CD14-positive monocyte (primary cell): ENCODE measurements around the gene EBI3. TPM values are rescaled to one million over a fixed set of nuclear protein-coding genes. Genes with fewer than 3 reads are reported as not detected.
A peak's percentile ranks its signal among the peaks of the same experiment; 100 is the strongest.
"Not testable (repeated sequence)": the region's sequence is repeated elsewhere in the genome, so short reads cannot be mapped to it uniquely, and the experiment has no call there.

ENCODE experiments used
- DNase-seq, 3 donors: peaks; one replicate each; pipeline ENCODE4 v3.0.0-alpha.2; 2011 to 2022
- H2AFZ ChIP-seq: 2 replicates; pipeline ENCODE4 v1.6.0; 2012; ENCODE audit warnings: mild to moderate bottlenecking, low read depth, low read length, inconsistent platforms; ENCODE audit not compliant: insufficient read depth, poor library complexity, severe bottlenecking
- H3K27ac ChIP-seq, 2 donors: 1 replicate in 1 of 2; 2 replicates in 1 of 2; pipeline ENCODE4 v1.5.1; 2012 to 2013; ENCODE audit warnings: low read length in 2 of 2, control low read depth in 1 of 2, inconsistent platforms in 1 of 2, low read depth in 1 of 2, mild to moderate bottlenecking in 1 of 2
- H3K27me3 ChIP-seq, 2 donors: one replicate each; pipeline versions ENCODE4 v1.6.0 to v1.6.1; 2011 to 2013; ENCODE audit warnings: low read length in 2 of 2; ENCODE audit not compliant: control insufficient read depth in 2 of 2, insufficient read depth in 2 of 2
- H3K36me3 ChIP-seq, 2 donors: replicated peaks in 1 of 2; 1 replicate in 1 of 2; 2 replicates in 1 of 2; pipeline versions ENCODE4 v1.5.1 to v1.6.1; 2012 to 2013; ENCODE audit warnings: low read length in 2 of 2, control low read depth in 1 of 2, inconsistent platforms in 1 of 2, mild to moderate bottlenecking in 1 of 2; ENCODE audit not compliant: insufficient read depth in 2 of 2, control insufficient read depth in 1 of 2
- H3K4me1 ChIP-seq, 2 donors: 1 replicate in 1 of 2; 2 replicates in 1 of 2; pipeline versions ENCODE4 v1.5.1 to v1.6.1; 2012 to 2013; ENCODE audit warnings: low read length in 2 of 2, control low read depth in 1 of 2, inconsistent platforms in 1 of 2, mild to moderate bottlenecking in 1 of 2, moderate library complexity in 1 of 2; ENCODE audit not compliant: insufficient read depth in 2 of 2, control insufficient read depth in 1 of 2
- H3K4me2 ChIP-seq: replicated peaks from 2 replicates; pipeline ENCODE3; 2012; ENCODE audit warnings: low read length, moderate library complexity, mild to moderate bottlenecking; ENCODE audit not compliant: poor library complexity, severe bottlenecking; ENCODE audit errors: extremely low read depth
- H3K4me3 ChIP-seq, 3 experiments: fragments of 200-600 bp in 1 of 3; sonication (generic) in 1 of 3; replicated peaks in 1 of 3; 1 replicate in 2 of 3; 2 replicates in 1 of 3; pipeline ENCODE4 v1.5.1; 2011 to 2013; ENCODE audit warnings: low read length in 3 of 3, mild to moderate bottlenecking in 3 of 3, control low read depth in 2 of 3, low read depth in 2 of 3, inconsistent platforms in 1 of 3, moderate library complexity in 1 of 3
- H3K79me2 ChIP-seq: 2 replicates; pipeline ENCODE4 v1.6.0; 2012; ENCODE audit warnings: mild to moderate bottlenecking, control low read depth, inconsistent platforms, low read length, moderate library complexity; ENCODE audit not compliant: insufficient read depth
- H3K9ac ChIP-seq: 2 replicates; pipeline ENCODE4 v1.6.0; 2017; ENCODE audit warnings: low read length, mild to moderate bottlenecking; ENCODE audit not compliant: insufficient read depth, poor library complexity, severe bottlenecking
- H3K9me3 ChIP-seq, 2 donors: replicated peaks in 1 of 2; 1 replicate in 1 of 2; 2 replicates in 1 of 2; pipeline versions ENCODE4 v1.5.1 to v1.6.1; 2012 to 2013; ENCODE audit warnings: low read length in 2 of 2, control low read depth in 1 of 2; ENCODE audit not compliant: control insufficient read depth in 1 of 2, insufficient read depth in 1 of 2
- H4K20me1 ChIP-seq: 2 replicates; pipeline ENCODE4 v1.6.0; 2012; ENCODE audit warnings: mild to moderate bottlenecking, low read length, control low read depth, moderate library complexity; ENCODE audit not compliant: insufficient read depth
- H3K27ac Mint-ChIP-seq, 7 donors: one replicate each; pipeline ENCODE4 v1.8.0; 2020; ENCODE audit warnings: mild to moderate bottlenecking in 7 of 7, mixed read lengths in 7 of 7, moderate library complexity in 6 of 7, inconsistent platforms in 2 of 7
- H3K27me3 Mint-ChIP-seq, 3 donors: one replicate each; pipeline ENCODE4 v1.8.0; 2021 to 2022; ENCODE audit warnings: low read depth in 3 of 3, mild to moderate bottlenecking in 3 of 3, mixed read lengths in 3 of 3, moderate library complexity in 3 of 3, inconsistent platforms in 1 of 3
- H3K36me3 Mint-ChIP-seq, 2 donors: one replicate each; pipeline ENCODE4 v1.8.0; 2020; ENCODE audit warnings: mixed read lengths in 2 of 2, inconsistent platforms in 1 of 2, mild to moderate bottlenecking in 1 of 2
- H3K4me1 Mint-ChIP-seq: one replicate; pipeline ENCODE4 v1.8.0; 2020; ENCODE audit warnings: mild to moderate bottlenecking, mixed read lengths
- H3K4me3 Mint-ChIP-seq, 2 donors: one replicate each; pipeline ENCODE4 v1.8.0; 2020; ENCODE audit warnings: mild to moderate bottlenecking in 2 of 2, mixed read lengths in 2 of 2, moderate library complexity in 1 of 2
- H3K9me3 Mint-ChIP-seq, 7 donors: one replicate each; pipeline ENCODE4 v1.8.0; 2020 to 2022; ENCODE audit warnings: mixed read lengths in 7 of 7, mild to moderate bottlenecking in 6 of 7, moderate library complexity in 6 of 7, inconsistent platforms in 2 of 7
- CTCF ChIP-seq: fragments of 200-600 bp; IDR thresholded peaks from one replicate; pipeline ENCODE4 v1.8.0; 2022; ENCODE audit warnings: antibody characterized with exemption, mild to moderate bottlenecking
- WGBS: methylation state at CpG from one replicate; pipeline ENCODE4 v1.1.5; 2013; ENCODE audit warnings: missing lambda C conversion rate; ENCODE audit not compliant: insufficient coverage; 5-methylcytosine and 5-hydroxymethylcytosine counted together
- intact Hi-C, 2 donors: fragments of 100-400 bp; cut with micrococcal nuclease; formaldehyde crosslinking; loops; one replicate each; pipeline versions ENCODE4 v1.15.0 to v1.15.1; 2023
- polyA plus RNA-seq, 3 donors: library from polyadenylated mRNA; depleted of rRNA in 1 of 3; unstranded in 2 of 3; stranded (reverse) in 1 of 3; fragments of 300-500 nt in 2 of 3; fragments of >200 nt in 1 of 3; fragmentation: Illumina TruSeq in 2 of 3; gene quantifications; 1 replicate in 2 of 3; 2 replicates in 1 of 3; pipeline ENCODE4 v1.2.3, GENCODE V29; 2012 to 2021

EBI3 gene
- polyA plus RNA-seq, 3 donors: 0.14 to 0.40 TPM; not detected in 1

- H3K4me1 ChIP-seq: peaks cover 0 to under 1% of the 10 kb centered on the region in 2 donors
- H3K27ac ChIP-seq: no peak overlapping the region
- no peak overlapping the region for H3K4me3 ChIP-seq
- DNase-seq: no peak
- intact Hi-C loops: no loop called here
- no peak overlapping the region for H3K4me3 Mint-ChIP-seq
- no peaks in the 10 kb centered on the region for H3K79me2 ChIP-seq
- H3K9me3 ChIP-seq: no peaks in the 10 kb centered on the region
- peaks cover 0 to 5% of the 10 kb centered on the region in 2 donors for H3K27me3 ChIP-seq
- peaks cover 5% of the 10 kb centered on the region for H3K4me1 Mint-ChIP-seq
- no peaks in the 10 kb centered on the region for H3K36me3 Mint-ChIP-seq
- 87% methylated on average over 14 of the region's 21 CpGs for WGBS
- H3K4me2 ChIP-seq: no peak overlapping the region
- H3K36me3 ChIP-seq: no peaks in the 10 kb centered on the region
- H3K27me3 Mint-ChIP-seq: peaks cover 11 to 13% (median 13%) of the 10 kb centered on the region in 3 donors
- H3K9ac ChIP-seq: no peak overlapping the region
- no peaks in the 10 kb centered on the region for H4K20me1 ChIP-seq
- H3K9me3 Mint-ChIP-seq: peaks cover 0 to 4% (median 0%) of the 10 kb centered on the region in 7 donors
- H2AFZ ChIP-seq: no peak overlapping the region
- H3K27ac Mint-ChIP-seq: peak overlapping the region in 1 of 7 donors; percentile 4
- no peak for TF ChIP-seq CTCF
Observed at GRCh38 chr19:4234142-4234861, 5.0 kb downstream of the EBI3 start.

GRCh38 chr19:4234862-4235201 is 5.5 kb downstream of the EBI3 start:
- no peak for TF ChIP-seq CTCF
- no peaks in the 10 kb centered on the region for H3K36me3 ChIP-seq
- H4K20me1 ChIP-seq: no peaks in the 10 kb centered on the region
- H3K4me1 ChIP-seq: no peaks in the 10 kb centered on the region
- Mint-ChIP-seq H3K27ac (peak overlapping the region in 1 of 7 donors; percentile 41), H3K27me3 (peaks cover 6 to 14% (median 13%) of the 10 kb centered on the region in 3 donors), H3K4me1 (peaks cover under 1% of the 10 kb centered on the region), H3K4me3 (no peak overlapping the region), H3K36me3 (no peaks in the 10 kb centered on the region), H3K9me3 (peaks cover 0 to 4% (median 0%) of the 10 kb centered on the region in 7 donors)
- intact Hi-C loops: no loop called here
- H3K9ac ChIP-seq: no peak overlapping the region
- no peak for DNase-seq
- no peaks in the 10 kb centered on the region for H3K27me3 ChIP-seq
- H3K4me3 ChIP-seq: no peak overlapping the region
- H3K79me2 ChIP-seq: no peaks in the 10 kb centered on the region
- no peak overlapping the region for H2AFZ ChIP-seq
- WGBS: 85% methylated on average over 9 of the region's 13 CpGs
- no peak overlapping the region for H3K4me2 ChIP-seq
- no peak overlapping the region for H3K27ac ChIP-seq
- H3K9me3 ChIP-seq: no peaks in the 10 kb centered on the region

DNA sequence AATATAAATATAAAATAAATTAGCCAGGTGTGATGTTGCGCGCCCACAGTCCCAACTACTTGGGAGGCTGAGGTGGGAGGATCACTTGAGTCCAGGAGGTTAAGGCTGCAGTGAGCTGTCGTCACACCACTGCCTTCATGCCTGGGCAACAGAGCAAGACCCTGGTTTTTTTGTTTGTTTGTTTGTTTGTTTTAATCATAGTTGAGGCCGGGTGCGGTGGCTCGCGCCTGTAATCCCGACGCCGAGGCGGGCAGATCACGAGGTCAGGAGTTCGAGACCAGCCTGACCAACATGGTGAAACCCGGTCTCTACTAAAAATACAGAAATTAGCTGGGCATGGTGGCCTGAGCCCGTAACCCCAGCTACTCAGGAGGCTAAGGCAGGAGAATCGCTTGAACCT is 8.2 kb downstream of the EBI3 start:
- H3K36me3 Mint-ChIP-seq, DNase-seq, H3K27ac Mint-ChIP-seq, H3K4me2 ChIP-seq, H3K4me3 ChIP-seq, H3K36me3 ChIP-seq, intact Hi-C loops, H2AFZ ChIP-seq, H3K79me2 ChIP-seq, H3K27ac ChIP-seq, H3K4me3 Mint-ChIP-seq, H3K4me1 ChIP-seq, H3K4me1 Mint-ChIP-seq, H4K20me1 ChIP-seq, H3K27me3 ChIP-seq, H3K9ac ChIP-seq: not testable (repeated sequence)
- Mint-ChIP-seq H3K9me3 (peaks cover 8 to 19% (median 16%) of the 10 kb centered on the region in 7 donors), H3K27me3 (peaks cover 6 to 11% (median 9%) of the 10 kb centered on the region in 3 donors)
- WGBS: 100% methylated on average over 4 of the region's 16 CpGs
- H3K9me3 ChIP-seq: peaks cover 14 to 20% of the 10 kb centered on the region in 2 donors
